22Rv1 (cell line): Measurements from ENCODE around the gene ANKRD42.

Source experiments
- H3K27ac ChIP-seq: fragments of 450-650 bp; 2 replicates; pipeline ENCODE4 v1.5.1; 2017
- CTCF ChIP-seq: fragments of 450-650 bp; IDR thresholded peaks from 2 replicates; pipeline ENCODE4 v1.5.1; 2017; ENCODE audit warnings: mild to moderate bottlenecking
- ZFX ChIP-seq: fragments of 450-650 bp; IDR thresholded peaks from 2 replicates; pipeline ENCODE4 v1.6.1; 2017; ENCODE audit warnings: antibody characterized with exemption, borderline replicate concordance

The ANKRD42 gene

GRCh38 chr11:83238111-83238510 is 44.6 kb downstream of the ANKRD42 start:
- H3K27ac ChIP-seq, result no peak overlapping the region
- TF ChIP-seq ZFX (no peak), CTCF (no peak)

- no peak overlapping the region for H3K27ac ChIP-seq
- TF ChIP-seq CTCF (peak; percentile 90), ZFX (no peak)
Measured at GRCh38 chr11:83241291-83241946, 47.9 kb downstream of the ANKRD42 start.

GRCh38 chr11:83249445-83249844 is 55.9 kb downstream of the ANKRD42 start:
- no peak overlapping the region for H3K27ac ChIP-seq
- TF ChIP-seq CTCF (no peak), ZFX (no peak)

GRCh38 chr11:83249972-83250593 is 56.6 kb downstream of the ANKRD42 start:
- H3K27ac ChIP-seq, result no peak overlapping the region
- peak; percentile 82 for TF ChIP-seq CTCF
- no peak for TF ChIP-seq ZFX

- H3K27ac ChIP-seq, result no peak overlapping the region
- no peak for TF ChIP-seq CTCF
- TF ChIP-seq ZFX, result no peak
Measured at GRCh38 chr11:83252266-83252665, 58.8 kb downstream of the ANKRD42 start.

GRCh38 chr11:83252941-83253340 is 59.4 kb downstream of the ANKRD42 start:
- TF ChIP-seq CTCF, result no peak
- TF ChIP-seq ZFX, result no peak
- no peak overlapping the region for H3K27ac ChIP-seq

GRCh38 chr11:83255366-83255765 is 61.9 kb downstream of the ANKRD42 start:
- no peak overlapping the region for H3K27ac ChIP-seq
- TF ChIP-seq CTCF (no peak), ZFX (no peak)
